NCI-H2171 (cell line): ENCODE data around the gene CCDC184.
"Not testable (repeated sequence)": the region's sequence is repeated elsewhere in the genome, so short reads cannot be mapped to it uniquely, and the experiment has no call there.

ENCODE experiments used
- DNase-seq: peaks from one replicate; lab custom pipeline; 2025; lab: John Stamatoyannopoulos, UW

Gene CCDC184

DNA sequence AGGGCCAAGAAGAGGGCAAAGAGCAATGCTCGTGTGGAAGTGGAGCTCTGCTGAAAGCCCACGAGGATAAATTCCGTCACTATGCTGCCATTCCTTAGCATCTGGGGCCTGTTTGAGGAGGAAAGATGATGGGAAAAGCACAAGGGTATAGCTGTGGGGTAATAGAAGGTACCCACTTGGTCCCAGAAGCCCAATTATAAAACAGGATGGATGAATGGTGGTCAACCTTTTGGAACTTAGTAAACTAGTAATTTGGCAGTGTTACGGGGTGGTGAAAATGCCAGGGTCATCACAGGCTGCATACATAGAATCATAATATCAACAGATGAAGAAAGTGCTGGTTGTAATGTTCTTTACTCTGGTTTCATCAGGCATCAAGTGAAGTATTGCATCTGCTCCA lies 19.7 kb downstream of the CCDC184 start, which contains the start of gene OR10AD1:
OR10AD1 (minus strand) TSS at position 101 of the 400 bp plus-strand sequence; CDS start at position 101, 0 bp downstream.
- no peak for DNase-seq

DNA sequence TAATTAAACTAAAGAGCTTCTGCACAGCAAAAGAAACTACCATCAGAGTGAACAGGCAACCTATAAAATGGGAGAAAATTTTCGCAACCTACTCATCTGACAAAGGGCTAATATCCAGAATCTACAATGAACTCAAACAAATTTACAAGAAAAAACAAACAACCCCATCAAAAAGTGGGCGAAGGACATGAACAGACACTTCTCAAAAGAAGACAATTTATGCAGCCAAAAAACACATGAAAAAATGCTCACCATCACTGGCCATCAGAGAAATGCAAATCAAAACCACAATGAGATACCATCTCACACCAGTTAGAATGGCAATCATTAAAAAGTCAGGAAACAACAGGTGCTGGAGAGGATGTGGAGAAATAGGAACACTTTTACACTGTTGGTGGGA lies 26.1 kb downstream of the CCDC184 start:
- not testable (repeated sequence) for DNase-seq

DNA sequence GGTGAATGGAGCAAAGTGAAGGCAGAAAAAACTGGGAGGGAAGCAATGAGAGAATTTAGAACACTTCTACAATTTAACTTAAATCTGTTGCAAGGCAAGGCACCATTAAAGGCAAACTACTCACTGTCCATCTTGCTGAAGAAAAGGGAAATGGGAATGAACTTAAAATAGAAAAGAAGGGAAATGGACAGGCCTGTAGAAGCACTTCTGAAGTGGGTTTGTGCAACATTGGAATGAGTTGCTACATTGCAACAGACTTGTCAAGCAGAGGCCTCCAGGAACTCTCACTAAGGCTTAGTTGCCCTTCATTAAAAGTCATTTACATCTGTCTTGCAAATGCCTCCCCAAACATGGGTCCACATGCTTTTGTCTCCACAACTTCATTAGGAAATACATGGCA lies 33.3 kb downstream of the CCDC184 start:
- DNase-seq, result no peak

DNA sequence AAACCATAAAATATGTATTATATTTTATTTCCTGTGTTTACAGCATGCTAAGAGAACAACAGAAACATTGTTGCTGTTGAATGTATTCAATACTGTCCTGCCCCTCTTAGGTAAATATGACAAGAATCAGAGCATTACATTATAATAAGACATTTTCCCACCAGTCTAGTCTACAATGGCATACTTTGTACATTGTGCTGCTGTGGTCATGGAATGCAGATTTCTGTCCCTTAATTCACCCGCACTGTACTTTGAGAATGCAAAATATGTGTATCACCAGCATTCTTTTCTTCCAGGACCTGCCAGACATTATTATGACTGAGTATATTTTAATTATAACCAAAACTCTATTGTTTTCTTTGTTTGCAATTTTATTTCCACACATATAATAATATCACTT lies 36.2 kb downstream of the CCDC184 start:
- no peak for DNase-seq

DNA sequence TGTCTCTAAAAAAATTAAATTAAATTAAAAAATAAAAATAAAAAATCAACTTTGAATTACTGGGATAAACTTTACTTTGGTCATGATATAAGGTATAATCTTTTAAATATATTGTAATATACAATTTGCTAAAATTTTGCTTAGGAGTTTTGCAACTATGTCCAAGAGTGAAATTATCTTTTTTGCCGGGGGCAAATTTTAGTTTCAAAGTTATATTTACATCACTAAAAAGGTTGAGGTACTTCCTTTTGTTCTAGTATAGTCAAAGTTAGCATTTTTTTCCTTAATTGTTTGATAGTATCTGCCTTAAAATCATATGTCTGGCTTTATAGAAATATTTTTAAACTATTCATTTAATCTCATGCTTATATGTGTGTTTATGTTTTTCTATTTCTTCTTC lies 37.3 kb downstream of the CCDC184 start:
- no peak for DNase-seq

DNA sequence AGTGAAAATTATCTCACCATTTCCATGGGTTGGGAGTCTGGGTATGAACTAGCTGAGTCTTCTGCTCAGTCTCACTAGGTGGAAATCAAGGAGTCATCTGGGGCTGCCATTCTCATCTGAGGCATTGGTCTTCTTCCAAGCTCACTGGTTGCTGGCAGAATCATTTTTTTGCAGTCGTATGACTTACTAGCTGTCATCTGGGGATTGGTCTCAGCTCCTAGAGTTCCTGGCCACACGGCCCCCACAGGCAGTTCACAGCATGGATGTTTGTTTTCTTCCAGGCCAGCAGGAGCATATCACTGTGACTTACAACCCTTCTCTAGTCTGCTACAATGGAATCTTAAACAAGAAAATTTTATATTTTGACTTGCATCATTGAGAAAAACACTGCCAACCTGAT lies 38.2 kb downstream of the CCDC184 start:
- DNase-seq, result no peak

DNA sequence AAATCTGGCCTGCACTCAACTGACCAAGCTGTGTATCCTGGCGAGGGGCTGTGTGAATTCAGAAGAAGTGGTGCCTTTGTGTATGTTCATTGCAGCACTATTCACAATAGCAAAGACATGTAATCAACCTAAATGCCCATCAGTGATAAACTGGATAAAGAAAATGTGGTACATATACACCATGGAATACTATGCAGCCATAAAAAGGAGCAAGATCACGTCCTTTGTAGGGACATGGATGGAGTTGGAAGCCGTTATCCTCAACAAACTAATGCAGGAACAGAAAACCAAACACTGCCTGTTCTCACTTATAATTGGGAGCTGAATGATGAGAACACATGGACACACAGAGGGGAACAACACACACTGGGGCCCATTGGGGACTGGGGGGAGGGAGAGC lies 41.1 kb downstream of the CCDC184 start:
- not testable (repeated sequence) for DNase-seq

DNA sequence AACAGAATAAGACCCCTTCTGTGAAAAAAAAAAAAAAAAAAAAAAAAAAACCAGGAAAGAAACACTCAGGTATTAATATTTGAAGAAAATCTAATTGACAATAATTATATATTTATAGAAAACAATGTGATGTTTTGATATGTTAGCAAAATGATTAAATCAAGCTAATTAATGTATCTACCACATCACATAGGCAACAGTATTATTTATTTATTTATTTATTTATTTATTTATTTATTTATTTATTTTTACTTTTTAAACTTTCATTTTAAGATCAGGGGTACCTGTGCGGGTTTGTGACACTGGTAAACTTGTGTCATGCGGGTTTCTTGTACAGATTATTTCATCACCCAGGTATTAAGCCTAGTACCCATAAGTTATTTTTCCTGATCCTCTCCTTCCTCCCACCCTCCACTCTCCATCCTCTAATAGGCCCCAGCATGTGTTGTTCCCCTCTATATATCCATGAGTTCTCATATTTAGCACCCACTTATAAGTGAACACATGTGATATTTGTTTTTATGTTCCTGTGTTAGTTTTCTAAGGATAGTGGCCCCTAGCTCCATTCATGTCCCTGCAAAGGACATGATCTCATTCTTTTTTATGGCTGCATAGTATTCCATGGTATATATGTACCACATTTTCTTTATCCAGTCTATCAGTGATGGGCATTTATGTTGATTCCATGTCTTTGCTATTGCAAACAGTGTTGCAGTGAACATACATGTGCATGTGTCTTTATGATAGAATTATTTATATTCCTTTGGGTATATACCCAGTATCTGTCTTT lies 47.9 kb downstream of the CCDC184 start:
- DNase-seq, result not testable (repeated sequence)
